A172 (cell line): Measurements from ENCODE around the gene MYEOV. TPM values are rescaled to one million over a fixed set of nuclear protein-coding genes. Genes with fewer than 3 reads are reported as not detected.
A peak's percentile ranks its signal among the peaks of the same experiment; 100 is the strongest.

Experiments used
- DNase-seq: peaks from one replicate; pipeline ENCODE4 v3.0.0-alpha.2; 2015; ENCODE audit warnings: low spot score
- total RNA-seq: library from RNA; depleted of rRNA; stranded (reverse); fragments of >200 nt; shearing (Covaris generic); gene quantifications from 2 replicates; pipeline ENCODE4 v1.2.3, GENCODE V29; 2014

Gene MYEOV
- total RNA-seq, 1 experiment from 2014 or later, result 68.7 TPM

DNA sequence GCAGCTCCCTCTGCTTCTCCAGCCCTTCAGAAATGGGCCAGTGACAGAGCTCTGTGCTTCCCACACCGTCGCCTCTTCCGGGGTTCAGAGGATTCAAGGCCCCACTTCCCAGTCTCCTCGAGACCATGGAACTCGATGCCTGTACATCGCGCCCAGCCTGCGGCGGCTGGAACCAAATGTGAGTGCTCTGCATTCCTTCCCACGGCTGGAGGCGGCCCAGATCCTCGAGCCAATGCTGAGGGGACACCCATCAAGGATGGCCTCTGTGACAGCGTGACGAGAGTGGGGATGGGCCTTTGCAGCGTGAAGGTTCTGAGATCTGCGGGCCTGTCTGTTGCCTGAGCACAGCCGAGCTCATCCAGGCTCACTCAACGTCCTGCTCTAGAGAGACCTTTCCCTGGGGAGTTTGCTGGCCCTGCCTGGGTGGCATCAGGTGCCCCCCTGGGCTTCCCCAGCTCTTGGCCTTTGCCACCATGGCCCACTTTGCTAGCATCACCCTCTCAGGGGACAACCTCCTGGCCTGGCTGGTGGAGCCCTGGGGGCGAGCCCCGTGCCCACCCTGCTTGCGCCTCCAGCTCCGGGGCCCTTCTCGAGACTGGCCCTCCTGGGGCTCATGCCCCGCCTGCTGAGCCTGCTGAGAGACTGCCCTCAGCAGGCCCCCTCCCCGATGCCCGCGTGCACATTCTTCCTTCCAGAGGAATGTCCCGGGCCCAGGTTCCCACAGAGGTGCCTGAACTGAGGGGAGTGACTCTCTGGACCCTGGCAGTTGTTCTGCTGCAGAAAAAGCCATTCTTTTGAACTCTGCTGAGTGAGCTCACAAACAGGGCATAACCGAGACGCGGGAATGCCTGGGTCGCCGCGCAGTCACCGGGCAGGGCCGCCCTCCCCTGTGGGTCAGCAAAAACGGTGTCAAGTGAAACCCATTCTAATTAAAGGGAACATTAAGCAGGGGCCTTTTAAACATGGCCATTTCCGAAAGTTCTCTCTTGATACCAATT lies 7.3 kb upstream of the MYEOV start:
- DNase-seq, result no peak

DNA sequence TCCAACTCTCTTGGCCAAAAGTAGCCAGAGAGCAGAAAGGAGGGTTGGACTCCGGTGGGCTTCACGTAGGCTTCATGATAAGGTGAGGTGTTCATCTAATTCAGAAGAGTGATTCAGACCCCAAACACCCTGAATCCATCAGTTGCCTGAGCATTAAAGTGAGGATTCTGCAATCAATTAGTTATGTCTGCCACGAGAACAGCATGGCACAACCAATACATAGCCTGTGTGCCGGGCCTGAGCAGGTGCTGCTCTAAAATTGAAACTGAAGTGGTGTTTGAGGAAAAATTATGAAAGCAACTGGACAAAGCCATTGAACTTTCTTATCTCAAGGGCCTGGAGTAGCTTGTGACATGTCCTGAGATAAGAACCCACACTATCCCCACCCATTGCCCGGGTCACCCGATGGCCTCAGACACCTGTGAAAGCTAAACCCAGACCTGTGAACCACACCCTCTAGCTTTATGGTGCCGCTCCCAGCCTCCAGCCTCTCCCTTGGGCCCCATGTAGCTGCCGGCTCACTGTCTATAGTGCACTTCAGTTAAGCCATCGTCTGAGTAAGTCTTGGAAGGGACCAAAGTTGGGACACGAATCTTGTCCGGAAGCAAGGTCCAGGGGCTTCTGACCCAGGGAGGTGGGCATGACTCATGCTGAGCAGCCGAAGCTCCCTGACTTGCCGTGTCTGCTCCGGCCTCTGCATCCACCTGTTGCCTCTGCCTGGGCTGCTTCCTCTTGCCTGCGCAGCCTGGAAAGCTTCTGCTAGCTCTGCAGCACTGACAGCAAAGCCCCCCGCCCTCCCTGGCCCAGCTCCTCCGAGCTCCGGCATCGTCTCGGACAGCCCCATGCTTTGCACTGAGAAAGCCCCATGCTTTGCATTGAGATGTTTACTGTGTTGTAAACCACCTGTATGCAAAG lies 5.7 kb upstream of the MYEOV start:
- DNase-seq, result peak; percentile 77

DNA sequence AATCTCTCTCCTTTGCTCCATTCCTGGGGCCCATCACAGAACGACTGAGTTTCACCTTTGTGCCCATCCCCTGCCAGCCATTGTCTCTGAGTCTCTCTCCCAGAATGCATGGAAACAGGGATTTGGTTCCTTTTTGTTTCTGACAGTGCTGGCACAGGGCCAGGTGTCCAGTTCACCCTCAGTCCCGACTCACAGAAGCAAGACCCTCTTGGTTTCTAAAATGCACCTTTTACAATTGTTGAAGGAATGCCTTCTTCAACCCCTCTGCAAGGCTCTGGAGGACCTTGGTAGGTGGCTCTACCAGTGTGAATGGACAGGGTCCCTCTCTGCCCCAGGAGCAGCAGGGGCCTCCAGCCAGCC lies 5.1 kb upstream of the MYEOV start:
- DNase-seq, result no peak

DNA sequence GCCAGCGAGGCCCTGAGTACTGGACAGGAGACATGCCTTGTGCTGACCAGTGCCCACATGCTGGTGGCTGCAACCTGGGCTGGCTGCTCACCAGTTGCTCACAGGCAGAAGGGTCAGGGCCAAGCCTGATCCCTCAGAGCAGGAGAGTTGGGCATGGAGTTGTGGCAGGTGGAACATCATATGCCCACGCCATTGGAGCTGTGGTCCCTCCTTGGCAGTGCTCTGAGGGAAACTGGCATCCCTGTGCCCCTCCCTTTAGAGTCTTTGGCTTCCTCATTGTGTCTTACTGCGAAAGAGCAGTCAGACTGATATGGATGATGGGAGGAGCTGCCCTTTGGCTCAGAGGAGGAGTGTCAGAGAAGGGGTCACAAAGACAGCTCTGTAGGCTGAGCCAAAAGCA lies 3.1 kb upstream of the MYEOV start:
- DNase-seq, result no peak

DNA sequence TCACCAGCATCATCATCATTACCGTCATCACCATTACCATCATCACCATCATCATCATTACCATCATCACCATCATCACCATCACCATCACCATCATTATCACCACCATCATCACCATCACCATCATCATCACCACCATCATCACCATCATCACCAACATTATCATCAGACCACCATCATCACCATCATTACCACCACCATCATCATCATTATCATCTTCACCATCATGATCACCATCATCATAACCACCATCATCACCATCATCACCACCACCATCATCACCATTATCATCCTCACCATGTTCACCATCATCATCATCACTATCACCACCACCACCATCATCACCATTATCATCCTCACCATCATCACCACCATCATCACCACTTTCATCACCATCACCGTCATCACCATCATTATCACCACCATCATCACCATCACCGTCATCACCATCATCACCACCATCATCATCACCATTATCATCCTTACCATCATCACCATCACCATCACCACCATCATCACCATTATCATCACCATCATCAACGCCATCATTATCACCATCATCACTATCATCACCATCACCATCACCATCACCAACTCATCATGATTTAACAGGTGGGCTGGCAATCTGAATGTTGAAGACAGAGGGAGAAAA lies 2.4 kb upstream of the MYEOV start:
- DNase-seq, result no peak

DNA sequence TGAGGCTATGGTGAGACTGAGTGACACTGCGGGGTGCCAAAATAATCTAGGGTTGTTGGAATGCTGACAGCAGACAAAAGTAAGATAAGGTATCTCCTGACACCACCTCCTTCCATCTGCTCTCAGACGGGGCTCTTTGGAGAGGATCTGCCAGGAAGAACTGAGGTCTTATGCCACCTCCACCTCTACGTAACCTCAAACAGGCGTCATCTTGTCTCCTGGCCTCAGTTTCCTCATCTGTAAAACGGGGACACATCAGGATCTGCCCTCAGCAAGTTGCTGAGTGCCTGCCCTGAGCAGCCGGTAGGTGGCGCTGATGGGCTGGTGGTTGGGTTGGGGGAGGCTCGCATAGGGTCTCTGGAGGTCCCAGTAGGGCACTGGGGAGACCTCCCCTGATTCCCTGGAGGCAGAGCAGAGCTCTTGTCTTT lies 1.7 kb upstream of the MYEOV start:
- DNase-seq, result no peak

DNA sequence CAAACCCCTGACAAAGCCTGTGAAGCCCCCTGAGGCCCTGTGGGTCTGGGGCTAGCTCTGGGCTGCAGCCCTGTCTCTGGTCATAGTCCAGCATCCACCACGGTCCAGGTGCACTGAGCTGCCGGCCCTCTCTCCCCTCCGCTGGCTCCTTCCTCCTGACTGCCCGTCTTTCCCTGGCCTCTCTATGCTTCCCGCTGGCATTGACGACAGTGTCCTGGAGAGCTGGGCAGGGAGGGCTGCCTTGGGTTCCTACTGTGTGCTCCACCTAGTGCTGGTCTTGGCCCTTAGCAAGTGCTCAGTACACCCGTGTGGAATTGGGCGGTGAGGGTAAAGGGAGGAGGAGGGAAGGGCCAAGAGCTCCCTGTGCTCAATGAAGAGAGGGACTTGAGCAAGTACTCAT lies 868 bp upstream of the MYEOV start:
- DNase-seq, result no peak

DNA sequence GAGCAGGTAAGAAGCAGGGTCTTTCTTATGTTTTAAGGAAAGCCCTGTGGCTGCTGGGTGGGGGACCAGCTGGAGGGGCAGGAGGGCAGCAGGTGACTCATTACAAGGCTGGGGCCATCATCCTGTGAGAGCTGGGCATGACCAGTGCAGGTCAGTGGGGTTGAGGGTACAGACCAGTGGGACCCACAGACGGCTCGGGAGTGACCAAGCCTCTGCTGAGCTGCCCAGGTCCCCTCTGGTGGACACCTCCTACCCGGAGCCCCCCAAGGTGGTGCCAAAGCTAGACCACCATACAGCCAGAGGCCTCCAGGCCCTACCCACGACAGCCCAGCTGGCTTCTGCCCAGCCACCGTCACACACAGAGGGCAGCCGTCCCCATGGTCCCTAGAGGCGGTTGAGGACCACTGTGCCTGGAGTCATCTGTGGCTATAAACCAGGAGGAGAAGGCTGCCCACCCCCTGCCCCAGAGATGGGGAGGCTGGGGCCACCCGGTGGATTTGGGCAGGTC lies 670 bp downstream of the MYEOV start:
- DNase-seq, result no peak

DNA sequence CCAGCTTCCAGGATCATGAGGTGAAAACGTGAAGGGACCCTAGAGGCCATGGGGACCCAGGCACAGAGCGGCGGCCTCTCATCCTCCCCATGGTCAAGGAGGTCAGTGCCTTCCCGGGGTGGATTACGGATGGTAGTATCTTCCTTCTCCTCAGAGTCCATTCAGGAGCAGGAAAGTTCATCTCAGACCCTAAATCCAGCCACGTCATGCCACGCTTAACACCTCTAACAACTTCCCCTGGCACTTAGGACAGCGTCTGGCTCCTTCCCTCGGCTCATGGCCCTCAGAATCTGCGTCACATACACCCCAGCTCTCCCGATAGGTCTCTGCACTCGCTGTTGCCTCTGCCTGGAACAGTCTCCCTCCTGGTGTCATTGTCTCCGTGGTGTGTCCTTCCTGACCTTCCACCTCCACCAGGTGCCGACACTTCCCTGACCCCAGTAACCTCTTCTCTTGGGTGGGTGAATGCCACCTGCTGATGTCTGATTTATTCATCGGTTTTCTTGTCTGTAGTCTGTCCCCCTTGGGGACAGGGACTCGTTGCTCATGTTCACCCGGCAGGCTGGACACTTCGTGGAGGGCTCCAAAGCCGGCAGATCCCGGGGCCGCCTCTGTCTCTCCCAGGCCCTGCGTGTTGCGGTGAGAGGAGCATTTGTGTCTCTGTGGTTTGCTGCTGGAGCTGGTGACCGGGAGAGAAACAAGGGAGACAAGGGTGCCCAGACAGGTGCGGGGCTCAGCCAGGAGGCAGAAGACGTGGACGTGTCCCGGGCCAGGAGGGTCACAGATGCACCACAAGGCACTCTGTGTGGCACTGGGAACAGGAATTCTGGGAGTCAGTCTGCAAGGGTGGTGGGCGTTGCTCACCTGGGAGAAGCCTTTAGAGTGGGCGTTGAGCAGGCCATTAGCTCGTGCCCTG lies 1.4 kb downstream of the MYEOV start:
- no peak for DNase-seq

DNA sequence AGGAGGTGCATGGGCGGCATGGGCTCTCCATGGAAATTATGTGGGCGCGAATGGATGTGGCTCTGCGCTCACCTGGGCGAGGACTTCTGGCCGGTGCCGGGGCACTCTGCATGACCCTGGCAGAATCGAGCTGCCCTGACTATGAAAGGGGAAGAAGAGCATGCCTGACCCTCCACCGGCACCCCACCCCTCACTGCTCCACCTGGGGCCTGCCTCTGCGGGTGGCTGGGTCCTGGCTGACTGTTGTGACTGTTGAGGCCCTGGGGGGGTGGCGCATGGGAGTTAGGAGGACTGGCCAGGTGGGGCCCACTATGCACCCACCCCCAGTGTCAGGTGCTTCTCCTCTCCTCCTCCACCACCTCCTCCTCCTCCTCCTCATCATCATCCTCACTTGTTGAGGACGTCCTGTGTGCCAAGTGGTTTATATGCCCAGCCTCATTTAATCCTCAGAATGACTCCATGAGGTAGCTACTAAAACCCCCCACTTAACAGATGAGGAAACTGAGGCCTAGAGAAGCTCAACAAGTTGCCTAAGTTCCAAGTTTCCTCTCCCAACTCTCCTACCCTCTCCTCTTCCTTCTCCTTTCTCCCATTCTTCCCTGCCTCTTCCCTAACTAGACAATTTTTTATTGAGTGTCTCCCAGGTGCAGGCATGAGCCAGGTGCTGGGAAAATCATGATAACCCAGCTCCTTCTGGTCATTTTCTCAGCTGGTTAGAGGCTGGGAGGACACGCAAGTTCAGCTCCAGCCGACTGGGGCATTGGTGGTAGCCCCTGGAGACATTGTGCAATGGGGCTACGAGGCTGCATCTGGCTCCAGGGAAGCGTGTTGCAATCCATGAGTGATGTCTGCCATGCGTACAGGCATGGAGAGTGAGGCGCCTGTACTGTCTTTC lies 2.3 kb downstream of the MYEOV start:
- no peak for DNase-seq

DNA sequence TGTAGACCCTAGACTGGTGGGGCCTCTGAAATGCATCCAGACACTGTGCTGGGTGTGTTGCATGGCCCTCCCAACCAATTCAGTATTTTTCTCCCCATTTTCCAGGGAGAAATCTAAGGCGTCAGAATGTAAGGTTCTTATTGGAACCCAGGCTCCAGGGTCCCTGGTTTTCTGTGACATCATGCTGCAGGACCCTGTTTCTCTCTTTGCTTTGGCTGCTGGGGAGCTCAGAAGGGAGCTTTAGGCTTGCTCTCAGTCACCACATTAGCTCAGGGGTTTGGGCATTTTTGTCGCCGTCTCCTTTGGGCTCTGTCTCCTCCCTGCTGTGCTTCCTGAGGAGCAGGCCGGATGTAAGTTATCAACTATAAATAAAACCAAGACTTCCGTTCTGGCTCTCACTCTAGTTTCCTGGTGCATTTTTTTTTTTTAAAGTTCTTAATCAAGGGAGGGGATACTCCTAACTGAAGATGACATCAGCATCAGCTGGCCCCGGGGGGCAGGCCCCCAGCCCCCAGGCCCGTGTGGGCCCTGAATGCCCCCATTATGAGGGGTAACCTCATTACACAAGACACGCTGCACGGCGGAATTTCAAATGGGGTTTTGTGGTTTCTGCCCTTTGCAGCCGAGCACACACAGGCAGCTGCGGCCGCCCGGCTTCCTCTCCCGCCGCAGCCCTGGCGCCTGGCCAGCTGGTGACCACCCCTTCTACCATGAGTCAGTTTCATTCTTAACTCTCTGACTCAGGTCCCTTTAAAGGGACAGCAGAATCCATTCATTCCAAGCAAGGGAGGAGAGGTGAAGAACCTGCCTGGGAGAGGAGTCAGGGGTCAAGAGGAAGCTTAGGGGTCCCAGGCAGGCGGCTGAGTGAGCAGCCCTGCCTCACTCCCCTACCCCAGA lies 3.2 kb downstream of the MYEOV start:
- DNase-seq, result peak; percentile 100

DNA sequence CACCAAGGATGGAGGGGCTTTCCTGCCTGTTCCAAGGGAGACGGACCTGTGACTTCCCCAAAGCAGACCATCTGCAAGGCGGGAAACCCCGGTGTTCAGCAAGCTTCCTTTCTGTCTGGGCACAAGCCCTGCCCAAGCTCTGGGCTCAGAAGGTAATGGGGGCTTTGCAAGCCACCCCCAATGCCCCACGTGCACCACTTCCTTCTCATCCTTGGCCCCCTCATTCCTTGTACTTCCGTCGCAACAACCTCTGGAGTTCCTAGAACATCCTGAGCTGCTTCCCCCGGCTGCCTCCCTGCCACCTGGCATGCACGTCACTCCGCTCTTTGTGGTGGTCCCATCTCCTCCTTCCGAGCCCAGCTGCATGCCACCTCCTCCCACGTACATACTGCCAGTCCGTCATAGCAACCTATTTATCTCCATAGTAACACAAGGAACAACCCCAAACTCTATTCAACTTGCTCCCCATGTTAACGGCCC lies 3.9 kb downstream of the MYEOV start:
- DNase-seq, result no peak

DNA sequence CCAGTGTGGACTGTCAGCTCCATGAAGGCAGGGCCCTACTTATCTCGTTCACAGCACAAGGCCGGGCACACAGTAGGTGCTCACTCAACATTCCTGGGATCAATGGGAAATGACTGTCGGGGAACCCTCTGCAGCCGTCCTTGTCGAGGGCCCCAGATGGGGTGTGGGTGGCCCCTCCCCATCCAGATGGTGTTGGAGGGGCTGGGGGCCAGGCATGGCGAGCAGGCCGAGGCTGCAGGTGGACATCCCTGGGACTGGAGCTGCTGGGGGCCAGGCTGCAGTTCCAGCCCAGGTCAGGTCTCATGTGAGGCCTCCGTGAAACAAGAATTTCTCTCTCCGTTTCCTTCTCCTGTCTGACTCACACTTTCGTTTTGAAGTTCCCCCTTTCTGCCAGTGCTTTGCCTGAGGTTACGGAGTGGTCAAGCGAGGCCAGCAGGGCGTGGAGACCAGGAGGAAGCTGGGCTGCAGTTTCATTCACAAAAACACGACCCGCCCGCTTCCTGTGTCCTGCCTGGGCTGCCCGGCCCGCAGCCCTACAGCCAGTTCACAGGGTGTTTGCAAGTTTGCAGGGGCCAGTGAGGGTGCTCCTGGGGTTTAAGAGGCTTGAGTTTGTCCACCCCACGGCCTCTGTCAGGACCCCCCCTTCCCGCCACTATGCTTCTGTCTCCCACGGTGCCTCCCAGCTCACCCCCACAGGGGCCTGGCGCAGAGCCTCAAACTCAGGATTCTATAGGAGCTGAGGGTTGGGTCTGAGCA lies 4.5 kb downstream of the MYEOV start:
- peak; percentile 97 for DNase-seq

DNA sequence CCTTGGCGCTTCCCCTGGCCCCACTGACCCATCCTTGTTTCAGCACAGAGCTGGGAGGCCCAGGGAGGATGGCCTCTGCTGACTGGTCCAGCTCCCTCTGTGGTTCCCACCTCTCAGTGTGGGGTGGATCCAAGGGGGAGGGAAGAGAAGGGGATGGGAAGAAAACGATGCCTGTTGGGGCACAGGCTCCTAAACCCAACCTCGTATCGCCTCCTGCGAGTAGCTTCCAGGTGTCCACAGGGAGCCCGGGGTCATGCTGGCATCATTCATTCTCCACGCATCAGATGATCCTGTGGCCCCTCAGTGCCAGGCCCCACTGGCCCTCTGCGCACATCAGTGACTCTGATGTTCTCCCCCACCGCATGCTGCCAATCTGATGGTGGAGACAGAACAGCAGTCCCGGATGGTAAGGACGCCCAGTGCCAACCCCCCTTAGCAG lies 5.1 kb downstream of the MYEOV start:
- peak; percentile 89 for DNase-seq

DNA sequence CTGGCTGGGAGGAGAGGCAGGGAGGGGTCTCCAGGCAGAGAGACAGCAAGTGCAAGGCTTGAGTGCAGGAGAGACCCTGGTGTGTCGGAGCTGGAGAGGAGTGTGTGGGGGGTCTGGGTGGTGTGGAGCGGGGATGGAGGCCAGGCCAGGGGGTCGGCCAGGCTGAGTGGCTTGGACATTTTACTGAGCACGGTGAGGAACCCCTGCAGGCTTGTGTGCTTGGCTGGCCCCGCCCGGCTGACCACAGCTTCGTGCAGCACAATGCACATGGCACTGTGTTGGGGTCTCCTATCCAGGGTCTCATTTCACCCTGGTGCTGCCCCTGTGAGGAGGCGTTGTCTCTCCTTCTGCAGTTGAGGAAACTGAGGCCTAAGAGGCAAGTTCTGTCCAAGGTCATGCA lies 5.6 kb downstream of the MYEOV start:
- no peak for DNase-seq

DNA sequence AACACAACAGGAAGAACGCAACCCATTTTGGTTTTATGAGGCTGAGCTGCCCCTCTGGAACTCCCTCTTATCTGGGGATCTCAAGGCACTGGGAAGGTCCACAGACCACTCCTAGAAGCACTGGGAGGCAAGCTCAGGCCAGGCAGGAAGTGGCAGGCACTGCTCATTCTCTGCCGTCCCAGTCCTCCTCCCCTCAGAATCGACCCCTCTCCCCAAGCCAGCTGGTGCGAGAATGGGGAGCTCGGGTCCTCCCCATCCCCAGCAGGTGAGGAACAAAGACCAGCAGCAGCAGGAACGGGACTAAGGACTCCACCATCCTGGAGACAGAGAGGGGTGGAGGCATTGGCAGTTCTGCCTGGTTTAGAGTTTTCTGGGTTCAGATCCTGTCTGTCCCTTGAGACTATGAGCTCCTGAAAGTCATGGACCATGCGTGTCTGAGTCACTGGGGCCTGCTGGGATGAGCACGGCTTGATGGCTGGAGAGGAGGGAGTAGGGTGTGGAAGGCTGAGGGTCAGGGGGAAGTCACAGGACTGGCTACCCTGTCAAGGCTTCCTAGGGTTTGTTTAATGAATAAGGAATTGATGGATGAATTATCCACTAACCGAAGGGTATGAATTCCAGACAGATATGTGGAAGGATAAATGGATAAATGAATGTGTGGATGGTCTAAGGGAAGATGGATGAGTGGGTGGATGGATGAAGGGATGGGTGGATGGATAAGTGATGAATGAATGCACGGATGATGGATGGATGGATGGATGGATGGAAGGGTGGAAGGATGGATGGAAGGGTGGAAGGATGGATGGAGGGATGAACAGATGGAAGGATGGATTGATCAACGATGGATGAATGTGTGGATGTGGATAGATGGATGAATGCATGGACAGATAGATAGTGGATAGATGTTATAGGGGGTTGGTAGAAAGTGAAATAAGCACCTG lies 6.4 kb downstream of the MYEOV start:
- DNase-seq, result peak; percentile 90

DNA sequence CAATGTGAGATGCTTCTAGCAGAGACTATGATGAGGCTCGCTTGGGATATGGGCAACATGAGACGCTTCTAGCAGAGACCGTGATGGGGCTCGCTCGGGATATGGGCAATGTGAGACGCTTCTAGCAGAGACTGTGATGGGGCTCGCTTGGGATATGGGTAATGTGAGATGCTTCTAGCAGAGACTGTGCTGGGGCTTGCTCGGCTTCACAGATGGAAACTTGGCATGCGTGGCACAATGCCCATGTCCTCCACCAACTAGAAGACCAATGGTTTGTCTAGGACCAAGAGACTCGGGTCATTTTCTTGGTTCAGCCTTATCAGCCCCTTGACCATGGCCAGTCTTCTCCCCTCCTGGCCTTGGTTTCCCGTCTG lies 7.1 kb downstream of the MYEOV start:
- no peak for DNase-seq
